OCI-LY7 (cell line): ENCODE measurements around the gene CIT. TPM values are rescaled to one million over a fixed set of nuclear protein-coding genes. Genes with fewer than 3 reads are reported as not detected.

Experiments
- BruUV-seq: library from RNA; stranded (reverse); fragments of 400-500 nt; replicated peaks from 2 replicates; lab custom pipeline; 2021; lab: Mats Ljungman, UMichigan
- CTCF ChIA-PET: fragments of 300-600 bp; sonication (Branson Sonifier 250); formaldehyde crosslinking; loops from one replicate; lab custom pipeline; 2022; ENCODE audit warnings: antibody characterized with exemption; ENCODE audit not compliant: unreplicated experiment; lab: Charles Lee
- POLR2A ChIA-PET: fragments of 300-600 bp; sonication (Branson Sonifier 250); formaldehyde crosslinking; loops from one replicate; lab custom pipeline; 2022; ENCODE audit warnings: antibody characterized with exemption; lab: Charles Lee
- DNase-seq: peaks from one replicate; pipeline ENCODE4 v3.0.0-alpha.2; 2015; ENCODE audit warnings: low spot score
- H2AFZ ChIP-seq: fragments of 200-600 bp; sonication (generic), shearing (Covaris generic); 2 replicates; pipeline ENCODE4 v1.6.1; 2014; ENCODE audit warnings: mild to moderate bottlenecking, antibody characterized with exemption, low read length, moderate library complexity
- H3K27ac ChIP-seq: fragments of 200-600 bp; sonication (generic); 2 replicates; pipeline ENCODE4 v1.5.1; 2014; ENCODE audit warnings: mixed run types, low read depth, mild to moderate bottlenecking, moderate library complexity, low read length, inconsistent platforms; ENCODE audit not compliant: poor library complexity, severe bottlenecking
- H3K36me3 ChIP-seq: fragments of 200-600 bp; sonication (generic); 2 replicates; pipeline ENCODE4 v1.6.1; 2014; ENCODE audit warnings: mild to moderate bottlenecking, antibody characterized with exemption, low read length, moderate library complexity, mixed read lengths; ENCODE audit not compliant: insufficient read depth
- H3K4me1 ChIP-seq: fragments of 200-600 bp; sonication (generic); 2 replicates; pipeline ENCODE4 v1.5.1; 2014; ENCODE audit warnings: mild to moderate bottlenecking, low read length; ENCODE audit not compliant: insufficient read depth, poor library complexity, severe bottlenecking
- H3K4me2 ChIP-seq: fragments of 200-600 bp; sonication (generic); 2 replicates; pipeline ENCODE4 v1.6.1; 2014; ENCODE audit warnings: mild to moderate bottlenecking, low read length
- H3K4me3 ChIP-seq: fragments of 200-600 bp; sonication (generic); 2 replicates; pipeline ENCODE4 v1.5.1; 2014; ENCODE audit warnings: mild to moderate bottlenecking, low read depth, low read length; ENCODE audit not compliant: poor library complexity, severe bottlenecking
- H3K79me2 ChIP-seq: fragments of 200-600 bp; sonication (generic); 2 replicates; pipeline ENCODE4 v1.6.1; 2016; ENCODE audit warnings: low read depth, mild to moderate bottlenecking, low read length, moderate library complexity, mixed read lengths; ENCODE audit not compliant: insufficient read depth
- H3K9me2 ChIP-seq: fragments of 200-600 bp; sonication (generic); 2 replicates; pipeline ENCODE4 v1.6.1; 2016; ENCODE audit warnings: mild to moderate bottlenecking, low read length, mixed read lengths; ENCODE audit not compliant: insufficient read depth
- H3K9me3 ChIP-seq: fragments of 200-600 bp; sonication (generic); 2 replicates; pipeline ENCODE4 v1.6.1; 2014; ENCODE audit warnings: mild to moderate bottlenecking, mixed run types, low read length, mixed read lengths
- H4K20me1 ChIP-seq: fragments of 200-600 bp; sonication (generic); 2 replicates; pipeline ENCODE4 v1.6.1; 2014; ENCODE audit warnings: mild to moderate bottlenecking, antibody characterized with exemption, low read length, moderate library complexity, mixed read lengths; ENCODE audit not compliant: insufficient read depth
- EZH2phosphoT487 ChIP-seq: fragments of 200-600 bp; sonication (generic); IDR thresholded peaks from 2 replicates; pipeline ENCODE4 v1.6.1; 2018; ENCODE audit warnings: low read depth, borderline replicate concordance, mild to moderate bottlenecking, mixed run types, antibody characterized with exemption, low read length, moderate library complexity, mixed read lengths
- intact Hi-C: fragments of 100-400 bp; cut with micrococcal nuclease; formaldehyde crosslinking; loops from one replicate; pipeline ENCODE4 v1.10.0; 2022; ENCODE audit not compliant: unreplicated experiment
- total RNA-seq, 2 experiments: library from RNA; depleted of rRNA in 1 of 2; stranded (reverse); fragments of >200 nt in 1 of 2; shearing (Covaris generic) in 1 of 2; gene quantifications; 2 replicates each; pipeline ENCODE4 v1.2.3, GENCODE V29; 2014 to 2022
- TF ChIP-seq, protein P1 (sequence below): fragments of 200-600 bp; sonication (generic); conservative IDR thresholded peaks from 2 replicates; pipeline ENCODE4 v1.5.1; 2014; ENCODE audit warnings: mild to moderate bottlenecking, antibody characterized with exemption, low read length, moderate library complexity, mixed read lengths

Gene CIT
- total RNA-seq, 2 experiments from 2014 or later: 33.4 to 90.1 TPM

DNA sequence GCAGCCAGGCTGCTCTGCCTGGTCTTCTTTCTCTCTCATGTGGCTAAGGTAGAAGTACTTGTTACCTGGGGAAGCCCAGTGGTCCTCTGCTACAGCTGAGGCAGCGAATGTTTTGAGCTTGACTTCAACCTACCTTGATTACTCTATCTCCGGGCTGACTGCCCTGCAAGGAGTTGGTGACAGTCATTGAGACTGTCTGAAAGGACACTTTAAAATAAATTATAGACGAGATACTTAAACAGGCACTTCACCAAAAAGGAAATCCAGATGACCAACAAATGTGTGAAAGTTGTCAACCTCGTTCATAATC, 474 bp upstream of the CIT start:
- BruUV-seq: no TSS peak
- Histone ChIP-seq H3K36me3 (peaks cover 31% of the 10 kb centered on the region), H3K4me2 (peak overlapping the region; percentile 79), H3K79me2 (peaks cover 11% of the 10 kb centered on the region; the same call in 1 of the 2 replicates), H3K4me1 (peaks cover 12% of the 10 kb centered on the region), H4K20me1 (no peaks in the 10 kb centered on the region), H3K4me3 (peak overlapping the region; percentile 86), H2AFZ (peak overlapping the region; percentile 100), H3K9me2 (no peaks in the 10 kb centered on the region), H3K27ac (peak overlapping the region; percentile 52), H3K9me3 (no peaks in the 10 kb centered on the region)
- ChIA-PET CTCF (no interaction called here), POLR2A (interaction anchor here (0.5 to 1.5 kb wide), 2 partner anchors 33 to 242 kb away, joined by 4 to 6 read pairs; no protein-coding TSS in a partner anchor)
- no peak for DNase-seq
- no peak for TF ChIP-seq EZH2phosphoT487
- TF ChIP-seq, protein P1, sequence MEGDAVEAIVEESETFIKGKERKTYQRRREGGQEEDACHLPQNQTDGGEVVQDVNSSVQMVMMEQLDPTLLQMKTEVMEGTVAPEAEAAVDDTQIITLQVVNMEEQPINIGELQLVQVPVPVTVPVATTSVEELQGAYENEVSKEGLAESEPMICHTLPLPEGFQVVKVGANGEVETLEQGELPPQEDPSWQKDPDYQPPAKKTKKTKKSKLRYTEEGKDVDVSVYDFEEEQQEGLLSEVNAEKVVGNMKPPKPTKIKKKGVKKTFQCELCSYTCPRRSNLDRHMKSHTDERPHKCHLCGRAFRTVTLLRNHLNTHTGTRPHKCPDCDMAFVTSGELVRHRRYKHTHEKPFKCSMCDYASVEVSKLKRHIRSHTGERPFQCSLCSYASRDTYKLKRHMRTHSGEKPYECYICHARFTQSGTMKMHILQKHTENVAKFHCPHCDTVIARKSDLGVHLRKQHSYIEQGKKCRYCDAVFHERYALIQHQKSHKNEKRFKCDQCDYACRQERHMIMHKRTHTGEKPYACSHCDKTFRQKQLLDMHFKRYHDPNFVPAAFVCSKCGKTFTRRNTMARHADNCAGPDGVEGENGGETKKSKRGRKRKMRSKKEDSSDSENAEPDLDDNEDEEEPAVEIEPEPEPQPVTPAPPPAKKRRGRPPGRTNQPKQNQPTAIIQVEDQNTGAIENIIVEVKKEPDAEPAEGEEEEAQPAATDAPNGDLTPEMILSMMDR: no peak
- intact Hi-C loops: no loop called here

DNA sequence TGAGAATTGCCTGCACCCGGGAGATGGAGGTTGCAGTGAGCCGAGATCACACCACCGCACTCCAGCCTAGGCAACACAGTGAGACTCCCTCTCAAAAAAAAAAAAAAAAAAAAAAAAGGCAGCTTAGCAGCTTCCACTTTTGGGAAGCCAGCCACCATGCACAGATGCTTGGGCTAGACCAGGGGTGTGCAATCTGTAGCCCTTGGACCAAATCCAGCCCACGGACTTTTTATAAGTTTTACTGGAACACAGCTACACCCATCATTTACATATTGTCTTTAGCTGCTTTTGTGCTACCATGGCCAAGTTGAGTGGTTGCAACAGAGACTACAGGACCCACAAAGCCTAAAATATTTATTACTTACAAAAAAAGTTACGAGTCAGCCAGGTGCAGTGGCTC, 6.7 kb downstream of the CIT start:
- H3K9me3 ChIP-seq: no peaks in the 10 kb centered on the region
- BruUV-seq: no TSS peak
- H3K79me2 ChIP-seq: no peaks in the 10 kb centered on the region
- H3K4me3 ChIP-seq: no peak overlapping the region
- no peaks in the 10 kb centered on the region for H3K9me2 ChIP-seq
- TF ChIP-seq, protein P1: no peak
- no peak for TF ChIP-seq EZH2phosphoT487
- ChIA-PET POLR2A (no interaction called here), CTCF (no interaction called here)
- no peaks in the 10 kb centered on the region for H3K4me1 ChIP-seq
- peaks cover 90% of the 10 kb centered on the region for H3K36me3 ChIP-seq
- no peak for DNase-seq
- no peak overlapping the region for H2AFZ ChIP-seq
- intact Hi-C loops: no loop called here
- no peaks in the 10 kb centered on the region for H4K20me1 ChIP-seq
- no peak overlapping the region for H3K4me2 ChIP-seq
- H3K27ac ChIP-seq: no peak overlapping the region

DNA sequence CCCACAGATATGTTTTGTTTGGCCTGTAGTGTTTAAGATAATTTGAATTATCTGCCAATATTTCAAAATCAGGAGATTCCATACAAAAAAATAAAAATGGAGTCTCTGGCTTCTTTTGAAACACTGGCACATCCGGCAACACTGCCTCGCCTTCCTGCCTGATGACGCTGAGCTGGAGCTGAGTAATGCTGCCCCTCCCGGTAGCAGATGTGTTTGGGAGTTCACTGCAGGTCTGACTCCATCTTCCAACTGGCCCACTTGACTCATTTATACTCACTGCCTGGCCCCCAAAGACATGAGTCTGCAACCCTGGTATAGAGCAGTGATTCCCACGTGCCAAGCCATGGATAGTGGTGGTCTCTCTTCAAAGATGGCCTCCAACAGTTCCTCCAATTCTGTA, 7.4 kb downstream of the CIT start:
- DNase-seq: no peak
- Histone ChIP-seq H3K79me2 (no peaks in the 10 kb centered on the region), H3K9me2 (no peaks in the 10 kb centered on the region), H2AFZ (no peak overlapping the region), H3K4me2 (no peak overlapping the region), H3K27ac (no peak overlapping the region), H3K4me1 (no peaks in the 10 kb centered on the region), H3K36me3 (peaks cover 91% of the 10 kb centered on the region), H4K20me1 (no peaks in the 10 kb centered on the region), H3K4me3 (no peak overlapping the region), H3K9me3 (no peaks in the 10 kb centered on the region)
- CTCF ChIA-PET: no interaction called here
- POLR2A ChIA-PET: no interaction called here
- TF ChIP-seq, protein P1: no peak
- TF ChIP-seq EZH2phosphoT487: no peak
- intact Hi-C loops: no loop called here
- no TSS peak for BruUV-seq
